ENCODE results near the gene CFAP119.

GRCh38 chr16:30764086-30764485 lies 2.2 kb upstream of the CFAP119 start:
- TF ChIP-seq CTCF (IDR thresholded peaks at IDR 0.05; ENCODE audit: insufficient read depth, low read length, poor library complexity, severe bottlenecking) (no peak), EZH2phosphoT487 (conservative IDR thresholded peaks at IDR 0.05; ENCODE audit: low read length) (no peak)

All from SU-DHL-6 (cell line).